Fibroblast of lung (primary cell): Measurements from ENCODE around the gene HYAL2. TPM values are rescaled to one million over a fixed set of nuclear protein-coding genes. Genes with fewer than 3 reads are reported as not detected.
A peak's percentile ranks its signal among the peaks of the same experiment; 100 is the strongest.

Experiments used
- DNase-seq, 2 donors: peaks; one replicate each; pipeline versions ENCODE4 v3.0.0 to v3.0.0-alpha.2; 2010; ENCODE audit warnings: low read depth in 2 of 2
- H2AFZ ChIP-seq: 2 replicates; pipeline ENCODE4 v1.5.1; 2012; ENCODE audit warnings: low read length, control low read depth, inconsistent platforms
- H3K27ac ChIP-seq: 2 replicates; pipeline ENCODE4 v1.5.1; 2011; ENCODE audit warnings: low read length, control low read depth; ENCODE audit not compliant: insufficient read depth
- H3K27me3 ChIP-seq: 2 replicates; pipeline ENCODE4 v1.5.1; 2011; ENCODE audit warnings: mild to moderate bottlenecking, low read length; ENCODE audit not compliant: control insufficient read depth, insufficient read depth
- H3K36me3 ChIP-seq: 2 replicates; pipeline ENCODE4 v1.5.1; 2011; ENCODE audit warnings: low read length; ENCODE audit not compliant: control insufficient read depth, insufficient read depth
- H3K4me1 ChIP-seq: 2 replicates; pipeline ENCODE4 v1.5.1; 2011; ENCODE audit warnings: low read length; ENCODE audit not compliant: control insufficient read depth, insufficient read depth; ENCODE audit errors: extremely low read depth
- H3K4me2 ChIP-seq: 2 replicates; pipeline ENCODE4 v1.5.1; 2011; ENCODE audit warnings: low read length, control low read depth; ENCODE audit not compliant: insufficient read depth; ENCODE audit errors: extremely low read depth
- H3K4me3 ChIP-seq, 4 experiments: fragments of 200-600 bp in 1 of 4; sonication (generic) in 1 of 4; replicated peaks in 1 of 4; 2 replicates each; pipeline ENCODE4 v1.5.1; 2011 to 2016; ENCODE audit warnings: low read length in 4 of 4, low read depth in 3 of 4, mild to moderate bottlenecking in 3 of 4, control low read depth in 2 of 4, inconsistent platforms in 1 of 4, mixed read lengths in 1 of 4; ENCODE audit not compliant: insufficient read depth in 1 of 4; ENCODE audit errors: control extremely low read depth in 1 of 4
- H3K79me2 ChIP-seq: 2 replicates; pipeline ENCODE4 v1.5.1; 2012; ENCODE audit warnings: mild to moderate bottlenecking, low read length, inconsistent platforms; ENCODE audit not compliant: control insufficient read depth, insufficient read depth
- H3K9ac ChIP-seq: 2 replicates; pipeline ENCODE4 v1.5.1; 2011; ENCODE audit warnings: mild to moderate bottlenecking, low read length, control low read depth; ENCODE audit not compliant: insufficient read depth
- H3K9me3 ChIP-seq: 2 replicates; pipeline ENCODE4 v1.5.1; 2012; ENCODE audit warnings: low read depth, low read length; ENCODE audit not compliant: control insufficient read depth, insufficient read depth
- H4K20me1 ChIP-seq: 2 replicates; pipeline ENCODE4 v1.5.1; 2011; ENCODE audit warnings: low read length; ENCODE audit not compliant: control insufficient read depth, insufficient read depth; ENCODE audit errors: extremely low read depth
- CTCF ChIP-seq, 2 donors: IDR thresholded peaks in 1 of 2; conservative IDR thresholded peaks in 1 of 2; 1 replicate in 1 of 2; 2 replicates in 1 of 2; pipeline ENCODE4 v1.5.1; 2011 to 2012; ENCODE audit warnings: low read length in 2 of 2, control low read depth in 1 of 2, inconsistent platforms in 1 of 2, low read depth in 1 of 2, mild to moderate bottlenecking in 1 of 2
- EZH2 ChIP-seq: IDR thresholded peaks from 2 replicates; pipeline ENCODE4 v1.5.1; 2012; ENCODE audit warnings: low read length, control low read depth, mild to moderate bottlenecking; ENCODE audit errors: missing control alignments
- polyA plus RNA-seq, 2 donors: library from polyadenylated mRNA; depleted of rRNA in 1 of 2; stranded (reverse) in 1 of 2; unstranded in 1 of 2; fragments of >200 nt; gene quantifications; 2 replicates each; pipeline ENCODE4 v1.2.1, GENCODE V29; 2011 to 2012; ENCODE audit warnings: missing spikeins in 1 of 2
- total RNA-seq: library from RNA; depleted of rRNA; stranded (reverse); fragments of >200 nt; gene quantifications from 2 replicates; pipeline ENCODE4 v1.2.1, GENCODE V29; 2014

Gene HYAL2
- total and polyA plus RNA-seq, 2 donors (not counting 1 experiment from before 2014, with no cell fraction given): 35.1 to 52.5 TPM

GRCh38 chr3:50358355-50358910 lies 35.9 kb upstream of the HYAL2 start:
- H3K79me2 ChIP-seq: peaks cover 46% of the 10 kb centered on the region
- H4K20me1 ChIP-seq: no peaks in the 10 kb centered on the region
- H3K9ac ChIP-seq: peak overlapping the region; percentile 91
- H3K4me3 ChIP-seq: peak overlapping the region; percentile 72 to 84 (median 73)
- TF ChIP-seq CTCF (conservative IDR thresholded peaks at IDR 0.05 in 1 of 2, IDR thresholded peaks at IDR 0.05 in 1 of 2; ENCODE audit: low read depth in 1 of 2, low read length in 2 of 2) (no peak), EZH2 (no peak)
- peak overlapping the region; percentile 99 for H3K4me2 ChIP-seq
- no peaks in the 10 kb centered on the region for H3K9me3 ChIP-seq
- DNase-seq: no peak
- H2AFZ ChIP-seq: no peak overlapping the region
- no peaks in the 10 kb centered on the region for H3K27me3 ChIP-seq
- H3K4me1 ChIP-seq: peaks cover 8% of the 10 kb centered on the region
- H3K27ac ChIP-seq: peak overlapping the region; percentile 76
- H3K36me3 ChIP-seq: peaks cover 20% of the 10 kb centered on the region

- H3K36me3 ChIP-seq: peaks cover 26% of the 10 kb centered on the region
- H4K20me1 ChIP-seq: no peaks in the 10 kb centered on the region
- H3K9ac ChIP-seq: peak overlapping the region; percentile 26
- no peaks in the 10 kb centered on the region for H3K27me3 ChIP-seq
- no peak overlapping the region for H3K27ac ChIP-seq
- peaks cover 8% of the 10 kb centered on the region for H3K4me1 ChIP-seq
- TF ChIP-seq EZH2 (no peak), CTCF (conservative IDR thresholded peaks at IDR 0.05 in 1 of 2, IDR thresholded peaks at IDR 0.05 in 1 of 2; ENCODE audit: low read depth in 1 of 2, low read length in 2 of 2) (no peak)
- H3K9me3 ChIP-seq: no peaks in the 10 kb centered on the region
- peak overlapping the region; percentile 72 to 84 (median 73) for H3K4me3 ChIP-seq
- H3K79me2 ChIP-seq: peaks cover 47% of the 10 kb centered on the region
- DNase-seq: no peak
- peak overlapping the region; percentile 99 for H3K4me2 ChIP-seq
- H2AFZ ChIP-seq: no peak overlapping the region
Measured at GRCh38 chr3:50357481-50357880, 34.9 kb upstream of the HYAL2 start.

- peaks cover 26% of the 10 kb centered on the region for H3K36me3 ChIP-seq
- H3K4me1 ChIP-seq: peaks cover 8% of the 10 kb centered on the region
- no peak overlapping the region for H3K27ac ChIP-seq
- H3K4me3 ChIP-seq: peak overlapping the region; percentile 72 to 84 (median 73)
- H3K79me2 ChIP-seq: peaks cover 49% of the 10 kb centered on the region
- no peaks in the 10 kb centered on the region for H3K9me3 ChIP-seq
- no peak for TF ChIP-seq CTCF (conservative IDR thresholded peaks at IDR 0.05 in 1 of 2, IDR thresholded peaks at IDR 0.05 in 1 of 2; ENCODE audit: low read depth in 1 of 2, low read length in 2 of 2)
- TF ChIP-seq EZH2: no peak
- no peak overlapping the region for H2AFZ ChIP-seq
- DNase-seq: peak in 1 of 2 donors; percentile 23
- no peaks in the 10 kb centered on the region for H4K20me1 ChIP-seq
- H3K4me2 ChIP-seq: peak overlapping the region; percentile 99
- no peaks in the 10 kb centered on the region for H3K27me3 ChIP-seq
- no peak overlapping the region for H3K9ac ChIP-seq
Measured at GRCh38 chr3:50356553-50356952, 34.0 kb upstream of the HYAL2 start.
